Vagina (tissue), 2 donors: ENCODE measurements around the gene SNTA1. TPM values are rescaled to one million over a fixed set of nuclear protein-coding genes. Genes with fewer than 3 reads are reported as not detected.
"Not testable (repeated sequence)": the region's sequence is repeated elsewhere in the genome, so short reads cannot be mapped to it uniquely, and the experiment has no call there.

Experiments
- DNase-seq, 2 donors: peaks; one replicate each; pipeline ENCODE4 v3.0.0-alpha.2; 2017; ENCODE audit errors: extremely low spot score in 2 of 2
- H3K27ac ChIP-seq: fragments of 200-600 bp; sonication (generic); one replicate; pipeline ENCODE4 v1.5.1; 2019
- H3K27me3 ChIP-seq: fragments of 200-600 bp; sonication (generic); one replicate; pipeline ENCODE4 v1.5.1; 2019
- H3K36me3 ChIP-seq, 2 donors: fragments of 200-600 bp; sonication (generic); one replicate each; pipeline ENCODE4 v1.5.1; 2017 to 2019
- H3K4me1 ChIP-seq: fragments of 200-600 bp; sonication (generic); one replicate; pipeline ENCODE4 v1.5.1; 2019
- H3K4me3 ChIP-seq, 2 donors: fragments of 200-600 bp; sonication (generic); 1 replicate in 1 of 2; 2 replicates in 1 of 2; pipeline ENCODE4 v1.5.1; 2016 to 2019
- H3K9me3 ChIP-seq: fragments of 200-600 bp; sonication (generic); one replicate; pipeline ENCODE4 v1.5.1; 2019
- POLR2A ChIP-seq, 2 donors: fragments of 450-650 bp; IDR thresholded peaks; one replicate each; pipeline ENCODE4 v1.6.1; 2017; ENCODE audit warnings: antibody characterized with exemption in 2 of 2, mild to moderate bottlenecking in 2 of 2, moderate library complexity in 2 of 2
- POLR2AphosphoS5 ChIP-seq, 2 donors: sonication (generic); formaldehyde crosslinking; IDR thresholded peaks; one replicate each; pipeline ENCODE4 v1.9.0; 2017; ENCODE audit warnings: antibody characterized with exemption in 2 of 2, mild to moderate bottlenecking in 2 of 2, low read depth in 1 of 2; ENCODE audit not compliant: insufficient read depth in 1 of 2
- intact Hi-C: fragments of 100-400 bp; cut with DNase I; formaldehyde crosslinking; loops from one replicate; pipeline ENCODE4 v1.15.1; 2023
- total RNA-seq: library from RNA; depleted of rRNA; stranded (reverse); fragments of >200 nt; gene quantifications from one replicate; pipeline ENCODE4 v1.2.3, GENCODE V29; 2016
- TF ChIP-seq, protein P1 (sequence below), 3 experiments: fragments of 450-650 bp in 2 of 3; fragments of 200-600 bp in 1 of 3; sonication (generic) in 1 of 3; IDR thresholded peaks; one replicate each; pipeline ENCODE4 v1.5.1; 2017 to 2019; ENCODE audit warnings: antibody characterized with exemption in 3 of 3, mild to moderate bottlenecking in 2 of 3, moderate library complexity in 2 of 3

The SNTA1 gene
- total RNA-seq, 1 donor from 2014 or later: 23.8 TPM

DNA sequence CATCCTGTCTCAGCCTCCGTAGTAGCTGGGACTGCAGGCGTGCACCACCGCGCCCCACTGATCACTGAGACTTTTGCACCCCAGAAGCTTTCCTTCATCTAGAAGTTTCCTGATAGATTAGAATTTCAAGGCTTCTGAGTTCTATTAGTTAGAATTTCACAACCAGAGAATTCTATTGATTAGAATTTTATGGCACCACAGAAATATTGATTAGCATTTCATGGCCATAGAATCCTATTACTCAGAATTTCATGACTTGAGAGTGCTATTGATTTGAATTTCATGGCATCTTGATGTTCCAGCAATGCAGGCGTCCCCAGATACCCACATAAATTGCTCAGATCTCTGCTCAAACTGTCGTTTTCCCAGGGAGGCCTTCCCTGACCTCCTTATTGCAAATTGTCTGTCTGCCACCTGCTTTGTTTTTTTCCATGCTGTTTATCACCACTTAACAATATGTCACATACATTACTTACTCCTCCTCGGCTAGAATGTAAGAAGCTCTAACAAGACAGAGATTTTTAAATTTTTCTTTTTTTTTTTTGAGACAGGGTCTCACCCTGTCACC, 29.4 kb upstream of the SNTA1 start:
- DNase-seq: no peak
- TF ChIP-seq POLR2AphosphoS5 (IDR thresholded peaks at IDR 0.05; ENCODE audit: insufficient read depth in 1 of 2, low read depth in 1 of 2) (no peak), POLR2A (IDR thresholded peaks at IDR 0.05) (no peak)
- TF ChIP-seq, protein P1, sequence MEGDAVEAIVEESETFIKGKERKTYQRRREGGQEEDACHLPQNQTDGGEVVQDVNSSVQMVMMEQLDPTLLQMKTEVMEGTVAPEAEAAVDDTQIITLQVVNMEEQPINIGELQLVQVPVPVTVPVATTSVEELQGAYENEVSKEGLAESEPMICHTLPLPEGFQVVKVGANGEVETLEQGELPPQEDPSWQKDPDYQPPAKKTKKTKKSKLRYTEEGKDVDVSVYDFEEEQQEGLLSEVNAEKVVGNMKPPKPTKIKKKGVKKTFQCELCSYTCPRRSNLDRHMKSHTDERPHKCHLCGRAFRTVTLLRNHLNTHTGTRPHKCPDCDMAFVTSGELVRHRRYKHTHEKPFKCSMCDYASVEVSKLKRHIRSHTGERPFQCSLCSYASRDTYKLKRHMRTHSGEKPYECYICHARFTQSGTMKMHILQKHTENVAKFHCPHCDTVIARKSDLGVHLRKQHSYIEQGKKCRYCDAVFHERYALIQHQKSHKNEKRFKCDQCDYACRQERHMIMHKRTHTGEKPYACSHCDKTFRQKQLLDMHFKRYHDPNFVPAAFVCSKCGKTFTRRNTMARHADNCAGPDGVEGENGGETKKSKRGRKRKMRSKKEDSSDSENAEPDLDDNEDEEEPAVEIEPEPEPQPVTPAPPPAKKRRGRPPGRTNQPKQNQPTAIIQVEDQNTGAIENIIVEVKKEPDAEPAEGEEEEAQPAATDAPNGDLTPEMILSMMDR (IDR thresholded peaks at IDR 0.05): no peak

DNA sequence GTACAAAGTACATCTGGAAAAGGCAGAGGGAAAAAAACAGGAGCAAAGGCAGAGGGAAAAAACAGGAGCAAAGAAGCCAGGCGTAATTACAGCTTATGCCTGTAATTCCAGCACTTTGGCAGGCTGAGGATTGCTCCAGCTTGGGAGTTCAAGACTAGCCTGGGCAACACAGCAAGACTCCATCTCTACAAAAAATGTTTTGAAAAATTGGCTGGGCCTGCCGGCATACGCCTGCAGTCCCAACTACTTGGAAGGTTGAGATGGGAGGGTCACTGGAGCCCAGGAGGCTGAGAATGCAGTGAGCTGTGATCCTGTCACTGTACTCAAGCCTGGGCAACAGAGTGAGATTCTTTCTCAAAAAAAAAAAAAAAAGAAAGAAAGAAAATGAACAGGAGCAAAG, 27.3 kb upstream of the SNTA1 start:
- TF ChIP-seq, protein P1 (IDR thresholded peaks at IDR 0.05): no peak
- TF ChIP-seq POLR2A (IDR thresholded peaks at IDR 0.05) (no peak), POLR2AphosphoS5 (IDR thresholded peaks at IDR 0.05; ENCODE audit: insufficient read depth in 1 of 2, low read depth in 1 of 2) (no peak)
- no peak for DNase-seq
- intact Hi-C loops: loop anchor here (10.0 kb wide), 1 partner anchor 184 kb away; no protein-coding TSS in a partner anchor

More for the DNA sequence above, 29.4 kb upstream of the SNTA1 start:
- H3K27me3 ChIP-seq: no peaks in the 10 kb centered on the region
- H3K4me1 ChIP-seq: peaks cover 4% of the 10 kb centered on the region
- no peak overlapping the region for H3K4me3 ChIP-seq
- H3K27ac ChIP-seq: no peak overlapping the region
- no peaks in the 10 kb centered on the region for H3K9me3 ChIP-seq
- no peaks in the 10 kb centered on the region for H3K36me3 ChIP-seq
- intact Hi-C loops: loop anchor here (10.0 kb wide), 1 partner anchor 182 kb away; no protein-coding TSS in a partner anchor

DNA sequence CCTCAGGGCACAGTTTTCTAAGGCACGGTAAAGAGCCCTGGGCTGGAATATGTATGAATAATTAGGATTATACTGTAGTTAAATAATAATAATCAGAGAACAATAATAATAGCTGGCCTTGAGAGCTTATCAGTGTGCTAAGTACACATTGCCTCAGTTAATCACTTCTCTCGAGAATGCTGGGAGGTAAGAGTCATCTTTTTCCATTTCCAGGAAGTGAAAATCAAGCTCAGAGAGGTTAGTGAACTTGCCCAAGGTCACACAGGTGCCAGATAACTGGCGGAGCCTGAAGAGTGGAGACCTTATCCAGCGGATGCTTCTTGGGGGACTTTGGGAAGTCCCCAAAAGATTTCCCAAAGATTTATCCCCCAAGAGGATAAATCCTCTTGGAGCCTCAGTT, 26.9 kb upstream of the SNTA1 start:
- Histone ChIP-seq H3K36me3 (no peaks in the 10 kb centered on the region), H3K4me1 (no peaks in the 10 kb centered on the region), H3K27ac (no peak overlapping the region), H3K9me3 (no peaks in the 10 kb centered on the region), H3K4me3 (no peak overlapping the region), H3K27me3 (no peaks in the 10 kb centered on the region)
- no peak for DNase-seq
- intact Hi-C loops: loop anchor here (10.0 kb wide), 1 partner anchor 184 kb away; no protein-coding TSS in a partner anchor
- TF ChIP-seq POLR2A (IDR thresholded peaks at IDR 0.05): no peak
- TF ChIP-seq, protein P1 (IDR thresholded peaks at IDR 0.05): no peak
- no peak for TF ChIP-seq POLR2AphosphoS5 (IDR thresholded peaks at IDR 0.05; ENCODE audit: insufficient read depth in 1 of 2, low read depth in 1 of 2)

More for the DNA sequence above, 27.3 kb upstream of the SNTA1 start:
- no peak overlapping the region for H3K27ac ChIP-seq
- peaks cover 4% of the 10 kb centered on the region for H3K4me1 ChIP-seq
- H3K4me3 ChIP-seq: no peak overlapping the region
- no peaks in the 10 kb centered on the region for H3K36me3 ChIP-seq
- no peaks in the 10 kb centered on the region for H3K27me3 ChIP-seq
- no peaks in the 10 kb centered on the region for H3K9me3 ChIP-seq

DNA sequence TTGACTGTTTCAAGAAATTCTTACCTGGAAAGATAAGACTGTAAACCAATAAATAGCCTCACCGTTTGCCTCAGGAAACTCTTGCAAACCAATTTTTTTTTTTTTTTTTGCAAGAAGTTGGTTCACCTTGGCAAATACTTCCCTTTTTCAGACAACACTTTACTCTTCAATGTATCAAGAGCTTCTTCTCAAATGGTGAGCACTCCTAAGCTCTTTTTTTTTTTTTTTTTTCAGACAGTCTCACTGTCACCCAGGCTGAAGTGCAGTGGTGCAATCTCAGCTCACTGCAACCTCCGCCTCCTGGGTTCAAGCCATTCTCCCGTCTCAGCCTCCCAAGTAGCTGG, 22.7 kb upstream of the SNTA1 start:
- Histone ChIP-seq H3K4me3 (no peak overlapping the region), H3K9me3 (no peaks in the 10 kb centered on the region), H3K36me3 (no peaks in the 10 kb centered on the region), H3K27ac (no peak overlapping the region), H3K4me1 (no peaks in the 10 kb centered on the region), H3K27me3 (no peaks in the 10 kb centered on the region)
- TF ChIP-seq POLR2AphosphoS5 (IDR thresholded peaks at IDR 0.05; ENCODE audit: insufficient read depth in 1 of 2, low read depth in 1 of 2) (no peak), POLR2A (IDR thresholded peaks at IDR 0.05) (no peak)
- TF ChIP-seq, protein P1 (IDR thresholded peaks at IDR 0.05): no peak
- intact Hi-C loops: no loop called here
- DNase-seq: no peak

DNA sequence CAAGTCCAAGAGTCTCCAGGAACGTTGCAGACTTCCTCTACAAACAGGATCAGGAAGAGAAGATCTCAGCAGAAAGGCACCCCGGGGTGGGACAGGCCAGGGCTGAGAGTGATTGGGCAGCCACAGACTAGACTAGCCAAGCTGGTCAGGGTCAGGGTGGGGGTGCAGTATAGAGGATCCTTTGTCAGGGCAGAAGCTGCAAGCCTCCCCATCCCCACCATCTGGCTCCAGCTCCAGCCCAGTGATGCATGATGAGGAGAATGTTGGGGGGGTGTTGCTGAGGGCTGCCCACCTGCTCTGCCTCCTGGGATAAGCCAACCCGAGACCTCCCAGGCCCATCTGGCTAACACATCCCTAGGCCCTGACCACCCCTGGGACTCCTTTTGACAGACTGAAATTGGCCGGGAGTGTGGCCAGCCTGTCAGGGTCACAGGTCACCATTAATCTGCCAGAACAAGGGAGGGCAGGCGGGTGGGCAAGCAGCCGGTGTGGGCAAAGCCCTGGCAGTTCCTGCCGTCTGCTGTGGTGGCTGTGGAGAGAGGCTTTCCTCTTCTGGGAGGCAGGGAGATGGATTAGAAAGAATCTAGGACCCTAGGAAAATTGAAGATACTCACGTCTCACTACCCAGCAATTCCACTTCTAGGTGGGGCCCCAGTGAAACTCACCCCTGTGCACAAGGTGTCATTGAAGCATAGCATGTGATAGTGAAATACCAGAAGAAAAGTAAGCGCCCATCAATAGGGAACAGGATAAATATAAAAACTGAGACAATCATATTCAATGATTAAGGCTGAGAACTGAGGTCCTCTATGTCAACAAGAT, 22.1 kb upstream of the SNTA1 start:
- H3K27me3 ChIP-seq: no peaks in the 10 kb centered on the region
- H3K27ac ChIP-seq: no peak overlapping the region
- intact Hi-C loops: no loop called here
- no peaks in the 10 kb centered on the region for H3K36me3 ChIP-seq
- H3K9me3 ChIP-seq: no peaks in the 10 kb centered on the region
- no peaks in the 10 kb centered on the region for H3K4me1 ChIP-seq
- DNase-seq: no peak
- TF ChIP-seq, protein P1 (IDR thresholded peaks at IDR 0.05): no peak
- TF ChIP-seq POLR2A (IDR thresholded peaks at IDR 0.05) (no peak), POLR2AphosphoS5 (IDR thresholded peaks at IDR 0.05; ENCODE audit: insufficient read depth in 1 of 2, low read depth in 1 of 2) (no peak)
- no peak overlapping the region for H3K4me3 ChIP-seq

DNA sequence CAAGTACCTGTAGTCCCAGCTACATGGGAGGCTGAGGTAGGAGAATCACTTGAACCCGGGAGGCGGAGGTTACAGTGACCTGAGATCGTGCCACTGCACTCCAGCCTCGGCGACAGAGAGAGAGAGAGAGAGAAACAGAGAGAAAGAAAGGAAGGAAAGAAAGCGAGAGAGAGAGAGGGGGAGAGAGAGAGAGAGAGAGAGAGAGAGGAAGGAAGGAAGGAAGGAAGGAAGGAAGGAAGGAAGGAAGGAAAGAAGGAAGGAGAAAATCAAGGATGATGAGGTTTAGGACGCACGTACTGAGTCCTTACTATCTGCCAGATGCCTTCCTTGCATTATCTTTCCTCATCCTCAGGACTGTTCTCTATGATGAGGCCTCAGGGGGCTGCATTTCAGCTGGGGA, 21.2 kb upstream of the SNTA1 start:
- H3K27ac ChIP-seq, intact Hi-C loops, DNase-seq: not testable (repeated sequence)

More for the DNA sequence above, 21.2 kb upstream of the SNTA1 start:
- not testable (repeated sequence) for H3K4me3 ChIP-seq, H3K27me3 ChIP-seq, H3K9me3 ChIP-seq, H3K36me3 ChIP-seq, H3K4me1 ChIP-seq
